NCI-H2196 (cell line): ENCODE measurements around the gene NANOS3.

Experiments used
- DNase-seq: peaks from one replicate; lab custom pipeline; 2025; ENCODE audit not compliant: unreplicated experiment; lab: John Stamatoyannopoulos, UW

Gene NANOS3

GRCh38 chr19:13864667-13865570 lies 12.0 kb upstream of the NANOS3 start:
- no peak for DNase-seq

- DNase-seq: peak; percentile 23
Observed at GRCh38 chr19:13865571-13866462, 11.1 kb upstream of the NANOS3 start.

DNA sequence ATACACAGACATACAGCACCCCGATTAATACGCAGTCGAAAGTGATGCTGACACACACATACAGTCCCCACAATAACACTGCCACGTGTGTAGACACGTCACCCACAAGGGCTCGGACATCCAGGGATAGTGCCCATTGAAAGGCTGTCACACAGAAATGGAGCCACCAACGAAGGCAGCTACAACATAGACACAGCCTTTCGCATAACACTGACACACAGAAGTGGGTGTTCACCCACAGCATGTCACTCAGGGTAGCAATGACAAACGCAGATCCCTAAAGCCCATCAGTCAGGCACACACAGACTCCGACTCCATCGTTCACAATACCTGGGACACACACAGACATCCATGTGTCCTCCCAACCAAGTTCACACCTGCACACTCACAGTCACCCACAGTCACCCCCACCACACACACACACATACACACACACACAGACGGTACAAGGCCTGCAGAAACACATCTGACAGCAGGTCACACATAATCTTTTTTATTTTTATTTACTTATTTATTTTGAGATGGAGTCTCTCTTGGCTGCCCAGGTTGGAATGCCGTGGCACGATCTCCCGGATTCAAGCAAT lies 10.4 kb upstream of the NANOS3 start:
- DNase-seq: no peak

- DNase-seq: no peak
Observed at GRCh38 chr19:13868663-13869062, 8.3 kb upstream of the NANOS3 start.

DNA sequence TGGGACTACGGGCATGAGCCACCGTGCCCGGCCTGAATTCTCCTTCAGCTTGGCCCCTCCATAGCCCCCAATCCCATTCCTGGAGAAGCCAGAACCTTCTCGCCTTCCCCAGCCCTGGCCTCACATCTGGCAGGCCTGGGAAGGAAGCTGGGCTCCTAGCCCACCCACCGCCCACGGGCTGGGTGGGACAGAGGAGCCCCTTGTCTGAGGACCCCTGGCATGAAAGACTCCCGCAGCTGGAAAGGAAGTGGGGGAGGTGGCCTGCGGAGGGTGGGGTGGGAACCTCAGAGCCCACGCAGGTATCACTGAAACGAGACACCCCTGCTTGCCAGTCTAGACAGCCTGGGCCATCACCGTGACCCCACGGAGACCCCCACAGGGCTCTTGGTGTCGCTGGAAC lies 7.7 kb upstream of the NANOS3 start:
- no peak for DNase-seq

DNA sequence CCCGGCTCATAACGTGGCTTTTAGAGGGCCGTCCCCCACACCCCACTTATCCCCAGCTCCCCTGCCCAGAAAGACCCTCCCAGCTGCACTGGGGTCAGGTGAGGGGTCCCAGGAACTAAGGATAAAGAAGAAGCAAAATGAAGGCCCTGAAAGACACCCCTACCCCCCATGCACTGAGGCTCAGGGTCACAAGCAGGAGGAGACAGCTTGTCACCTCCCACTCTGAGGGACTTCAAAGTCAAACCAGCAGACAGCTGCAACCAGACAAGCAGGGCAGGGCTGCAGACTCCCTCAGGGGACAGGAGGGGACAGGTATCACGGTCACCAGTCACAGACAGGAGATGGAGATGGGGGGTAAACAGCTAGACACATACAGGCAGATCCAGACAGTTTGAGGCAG lies 6.1 kb upstream of the NANOS3 start:
- no peak for DNase-seq

- no peak for DNase-seq
Observed at GRCh38 chr19:13872339-13872694, 4.6 kb upstream of the NANOS3 start.

DNA sequence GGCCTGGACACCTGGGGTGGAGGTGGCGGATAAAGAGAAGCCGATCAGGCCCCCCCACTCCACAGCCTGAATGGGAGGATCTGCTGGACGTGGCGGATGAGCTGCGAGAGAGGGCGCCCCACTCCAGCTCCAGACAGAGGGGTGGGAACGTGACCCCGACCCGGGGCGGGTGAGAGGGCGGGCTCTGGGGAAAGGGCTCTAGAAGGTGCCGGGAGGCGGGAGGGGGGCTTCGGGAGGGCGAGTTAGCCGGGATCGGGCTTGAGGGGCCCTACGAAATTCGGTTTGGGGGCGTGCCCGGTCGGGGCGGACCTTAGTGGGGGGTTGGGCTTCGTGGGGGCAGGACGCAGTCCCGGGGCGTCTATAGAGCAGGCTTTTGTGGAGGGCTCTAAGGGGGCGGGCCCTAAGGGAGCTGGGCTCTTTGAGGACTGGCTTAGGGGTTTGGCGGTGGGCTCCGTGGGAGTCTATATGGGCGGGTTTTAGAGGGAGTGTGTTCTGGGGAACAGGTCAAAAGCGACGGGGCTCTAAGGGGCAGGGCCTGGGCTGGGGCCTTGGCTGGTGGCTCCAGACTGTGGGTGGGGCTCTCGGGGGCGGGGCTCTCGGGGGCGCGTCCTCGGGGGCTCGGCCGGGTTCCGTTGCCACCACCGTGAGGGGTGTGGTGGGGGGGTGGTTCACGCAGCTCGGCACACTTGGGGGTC lies 4.1 kb upstream of the NANOS3 start:
- DNase-seq: no peak

GRCh38 chr19:13873834-13874515 lies 3.0 kb upstream of the NANOS3 start:
- no peak for DNase-seq

- DNase-seq: no peak
Observed at GRCh38 chr19:13875824-13876223, 1.1 kb upstream of the NANOS3 start.

GRCh38 chr19:13877303-13877702 lies 369 bp downstream of the NANOS3 start:
- DNase-seq: no peak

GRCh38 chr19:13880059-13881043 lies 3.4 kb downstream of the NANOS3 start:
- peak; percentile 97 for DNase-seq

- DNase-seq: no peak
Observed at GRCh38 chr19:13881251-13881691, 4.3 kb downstream of the NANOS3 start.

DNA sequence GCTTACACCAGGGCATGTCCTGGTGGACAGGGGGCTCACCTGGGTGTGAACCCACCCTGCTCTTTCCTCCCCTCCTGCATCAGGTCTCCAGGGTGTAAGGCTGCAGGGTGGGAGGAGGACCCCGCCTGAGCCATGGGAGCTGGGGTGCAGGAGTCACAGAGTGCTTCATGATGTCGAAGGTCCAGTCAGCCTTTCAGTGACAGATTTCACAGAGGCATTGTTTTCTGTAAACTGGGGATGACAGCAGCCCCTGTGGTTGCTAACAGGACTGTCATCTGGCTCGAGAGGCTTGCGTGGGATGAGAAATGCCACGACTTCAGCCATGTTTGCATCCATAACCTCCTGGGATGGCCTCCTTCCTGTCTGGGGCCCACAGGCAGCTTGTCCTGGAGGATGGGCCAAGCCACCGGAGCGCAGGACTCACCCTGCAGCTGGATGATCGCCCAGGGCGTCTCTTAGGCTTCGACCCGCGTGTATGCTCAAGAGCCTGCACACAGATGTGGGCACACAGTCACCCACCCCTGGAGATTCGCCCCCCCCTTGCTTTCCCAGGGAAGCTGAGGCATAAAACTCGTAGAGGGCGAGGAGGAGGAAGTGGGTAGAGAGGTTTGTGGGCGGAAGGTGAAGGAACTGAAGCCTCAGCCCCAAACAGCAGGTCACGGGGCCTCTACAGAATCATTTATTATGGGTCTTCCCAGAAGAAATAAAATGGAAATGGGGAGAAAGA lies 4.9 kb downstream of the NANOS3 start:
- peak; percentile 46 for DNase-seq

GRCh38 chr19:13882419-13882795 lies 5.5 kb downstream of the NANOS3 start:
- no peak for DNase-seq

DNA sequence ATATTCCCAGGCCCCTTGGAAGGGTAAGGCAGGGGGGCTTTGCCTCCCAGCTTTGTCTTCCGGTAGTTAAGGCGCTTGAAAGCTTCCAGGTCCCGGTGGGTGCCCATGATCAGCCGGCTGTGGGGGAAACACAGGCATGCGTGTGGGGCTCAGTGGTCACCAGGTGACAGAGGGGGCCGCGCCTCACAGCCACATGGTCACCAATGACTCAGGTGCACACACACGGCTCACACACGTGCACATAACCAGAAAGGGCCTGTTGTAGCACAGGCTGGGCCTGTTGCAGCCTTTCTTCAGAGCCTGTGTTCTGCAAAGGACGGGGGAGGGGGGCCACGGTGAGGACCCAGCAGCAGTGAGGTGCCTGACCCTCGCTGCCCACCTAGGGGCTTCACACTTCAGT lies 5.9 kb downstream of the NANOS3 start:
- no peak for DNase-seq

DNA sequence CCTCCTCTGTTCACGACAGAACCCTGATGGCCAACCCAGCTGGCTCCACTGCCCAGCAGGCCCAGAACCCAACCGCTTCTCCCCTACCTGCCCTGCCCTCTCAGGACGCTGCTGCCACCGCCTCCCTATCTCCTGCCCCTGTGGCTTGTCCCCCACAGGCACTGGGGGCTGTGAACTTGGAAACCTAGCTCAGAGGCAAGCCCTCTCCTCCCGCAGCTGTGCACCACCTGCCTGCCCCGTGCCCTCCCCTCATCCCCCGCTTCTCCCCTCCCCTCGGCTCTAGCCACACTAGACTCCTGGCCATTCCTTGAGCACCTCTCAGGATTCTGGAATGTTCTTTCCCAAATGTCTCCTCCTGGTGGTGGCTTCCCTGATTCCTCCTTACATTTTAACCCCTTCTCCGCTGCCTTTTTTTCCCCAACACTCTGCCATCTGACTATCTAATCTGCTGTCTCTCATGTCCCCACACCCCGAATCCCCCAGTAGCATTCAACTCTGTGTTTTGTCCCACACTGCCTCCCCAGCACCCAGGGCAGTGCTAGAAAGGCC lies 6.7 kb downstream of the NANOS3 start:
- DNase-seq: no peak
